ENCODE data around the gene NCKAP5.

DNA sequence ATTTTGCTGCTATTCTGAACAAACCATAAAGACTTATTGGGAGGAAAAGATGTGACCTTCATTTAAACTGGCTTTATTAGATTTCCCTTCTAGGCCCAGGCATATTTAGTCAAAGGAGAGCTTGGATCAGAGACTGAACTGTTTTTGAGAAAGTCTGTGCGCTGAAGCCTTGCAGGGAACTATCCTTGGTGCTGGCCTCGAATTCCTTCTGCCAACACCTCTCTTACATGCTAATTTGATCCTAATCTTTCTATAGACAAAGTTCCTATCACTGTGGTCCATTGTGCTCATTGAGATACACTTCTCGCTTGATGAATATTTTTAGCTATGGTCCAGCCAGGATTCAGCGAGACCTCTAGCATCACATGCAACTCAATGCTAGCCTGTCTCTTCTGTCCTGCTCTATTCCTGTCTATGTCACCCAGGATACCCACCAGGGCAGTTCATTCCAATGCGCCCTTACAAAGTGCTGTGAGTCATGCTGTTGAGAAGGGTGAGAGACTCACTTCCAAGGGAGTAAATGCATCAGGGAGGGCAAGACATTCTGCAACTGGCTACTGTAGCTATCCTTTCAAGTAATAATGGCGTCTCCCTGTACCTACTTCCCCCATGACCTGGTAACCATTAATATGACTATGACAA is 541.6 kb downstream of the NCKAP5 start:
- TF ChIP-seq, protein P1, sequence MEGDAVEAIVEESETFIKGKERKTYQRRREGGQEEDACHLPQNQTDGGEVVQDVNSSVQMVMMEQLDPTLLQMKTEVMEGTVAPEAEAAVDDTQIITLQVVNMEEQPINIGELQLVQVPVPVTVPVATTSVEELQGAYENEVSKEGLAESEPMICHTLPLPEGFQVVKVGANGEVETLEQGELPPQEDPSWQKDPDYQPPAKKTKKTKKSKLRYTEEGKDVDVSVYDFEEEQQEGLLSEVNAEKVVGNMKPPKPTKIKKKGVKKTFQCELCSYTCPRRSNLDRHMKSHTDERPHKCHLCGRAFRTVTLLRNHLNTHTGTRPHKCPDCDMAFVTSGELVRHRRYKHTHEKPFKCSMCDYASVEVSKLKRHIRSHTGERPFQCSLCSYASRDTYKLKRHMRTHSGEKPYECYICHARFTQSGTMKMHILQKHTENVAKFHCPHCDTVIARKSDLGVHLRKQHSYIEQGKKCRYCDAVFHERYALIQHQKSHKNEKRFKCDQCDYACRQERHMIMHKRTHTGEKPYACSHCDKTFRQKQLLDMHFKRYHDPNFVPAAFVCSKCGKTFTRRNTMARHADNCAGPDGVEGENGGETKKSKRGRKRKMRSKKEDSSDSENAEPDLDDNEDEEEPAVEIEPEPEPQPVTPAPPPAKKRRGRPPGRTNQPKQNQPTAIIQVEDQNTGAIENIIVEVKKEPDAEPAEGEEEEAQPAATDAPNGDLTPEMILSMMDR (IDR thresholded peaks at IDR 0.05; ENCODE audit: borderline replicate concordance, extremely low read depth, low read length, poor library complexity, severe bottlenecking): no peak
- TF ChIP-seq EZH2 (IDR thresholded peaks at IDR 0.05; ENCODE audit: borderline replicate concordance, low read depth, low read length, severe bottlenecking): no peak

Data from DND-41 (cell line).